NT2/D1 (cell line): Measurements from ENCODE around the gene SH2B3.

Experiments used
- DNase-seq: peaks from one replicate; pipeline ENCODE4 v3.0.0-alpha.2; 2011; ENCODE audit warnings: low read depth, low spot score
- H3K27me3 ChIP-seq: 2 replicates; pipeline ENCODE4 v1.6.0; 2011; ENCODE audit warnings: mild to moderate bottlenecking; ENCODE audit not compliant: insufficient read length, insufficient read depth
- H3K36me3 ChIP-seq: 2 replicates; pipeline ENCODE4 v1.6.1; 2011; ENCODE audit warnings: mild to moderate bottlenecking, low read length, mixed read lengths; ENCODE audit not compliant: insufficient read depth, insufficient read length
- H3K4me1 ChIP-seq: 2 replicates; pipeline ENCODE4 v1.5.1; 2011; ENCODE audit not compliant: insufficient read depth, insufficient read length
- H3K4me3 ChIP-seq: 2 replicates; pipeline ENCODE4 v1.5.1; 2011; ENCODE audit warnings: low read depth; ENCODE audit not compliant: insufficient read length
- H3K9ac ChIP-seq: 2 replicates; pipeline ENCODE4 v1.6.0; 2011; ENCODE audit warnings: low read depth; ENCODE audit not compliant: insufficient read length
- H3K9me3 ChIP-seq: 2 replicates; pipeline ENCODE4 v1.5.1; 2011; ENCODE audit warnings: mild to moderate bottlenecking, low read length; ENCODE audit not compliant: insufficient read depth
- SUZ12 ChIP-seq: IDR thresholded peaks from 2 replicates; pipeline ENCODE4 v1.6.1; 2011; ENCODE audit not compliant: insufficient read length, insufficient read depth; ENCODE audit errors: extremely low read depth
- YY1 ChIP-seq: IDR thresholded peaks from 2 replicates; pipeline ENCODE4 v1.6.1; 2011; ENCODE audit not compliant: insufficient read length, insufficient read depth
- ZNF274 ChIP-seq: IDR thresholded peaks from 2 replicates; pipeline ENCODE4 v1.6.1; 2011; ENCODE audit warnings: mild to moderate bottlenecking, low read depth, low read length

The SH2B3 gene

DNA sequence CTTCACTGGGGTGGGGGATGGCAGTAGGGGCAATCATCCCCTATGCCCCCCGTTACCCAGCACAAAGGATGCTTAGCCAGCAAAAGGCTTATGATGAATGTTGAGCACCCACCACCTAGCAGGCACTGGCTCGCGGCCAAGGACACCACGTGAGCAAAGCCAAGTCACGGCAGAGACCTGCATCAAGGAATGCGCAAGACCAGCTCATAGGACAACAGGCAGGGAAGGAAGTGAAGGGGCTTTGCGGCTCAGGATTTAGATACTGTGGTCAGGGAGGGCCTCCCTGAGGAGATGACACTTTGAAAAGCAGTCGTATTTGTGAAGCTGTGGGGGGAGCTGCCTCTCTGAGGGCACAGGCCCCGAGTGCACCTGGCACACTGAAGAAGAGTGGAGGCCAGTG is 32.8 kb downstream of the SH2B3 start:
- Histone ChIP-seq H3K9me3 (no peaks in the 10 kb centered on the region), H3K9ac (no peak overlapping the region), H3K27me3 (no peaks in the 10 kb centered on the region), H3K36me3 (peaks cover 40% of the 10 kb centered on the region), H3K4me1 (peaks cover 57% of the 10 kb centered on the region), H3K4me3 (no peak overlapping the region)
- TF ChIP-seq SUZ12 (no peak), ZNF274 (no peak), YY1 (no peak)
- DNase-seq: no peak

GRCh38 chr12:111439657-111440151 is 34.0 kb downstream of the SH2B3 start:
- Histone ChIP-seq H3K36me3 (peaks cover 50% of the 10 kb centered on the region), H3K4me1 (peaks cover 60% of the 10 kb centered on the region), H3K27me3 (no peaks in the 10 kb centered on the region), H3K9ac (no peak overlapping the region), H3K9me3 (no peaks in the 10 kb centered on the region), H3K4me3 (no peak overlapping the region)
- TF ChIP-seq ZNF274 (no peak), YY1 (no peak), SUZ12 (no peak)
- DNase-seq: no peak

DNA sequence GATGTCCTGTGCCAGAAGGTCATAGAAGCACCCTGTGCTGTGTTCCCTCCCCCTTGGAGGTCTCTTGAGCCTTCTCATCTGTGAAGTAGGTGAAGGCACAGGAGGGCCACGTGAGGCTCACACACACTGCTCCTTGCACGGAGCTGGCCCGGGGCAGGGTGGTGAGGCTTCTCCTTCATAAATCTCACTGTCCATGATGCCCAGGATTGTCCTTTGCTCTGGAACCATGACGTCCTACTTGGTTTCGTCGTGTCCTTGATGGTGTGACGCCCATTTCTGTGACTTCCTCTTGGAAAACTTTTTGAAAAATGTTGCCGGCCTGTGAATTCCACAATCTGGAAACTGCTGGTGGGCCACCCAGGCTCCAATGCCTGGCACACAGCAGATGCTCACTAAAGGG is 34.4 kb downstream of the SH2B3 start:
- no peak for DNase-seq
- Histone ChIP-seq H3K4me3 (no peak overlapping the region), H3K36me3 (peaks cover 53% of the 10 kb centered on the region), H3K4me1 (peaks cover 60% of the 10 kb centered on the region), H3K27me3 (no peaks in the 10 kb centered on the region), H3K9ac (no peak overlapping the region), H3K9me3 (no peaks in the 10 kb centered on the region)
- TF ChIP-seq ZNF274: no peak
- no peak for TF ChIP-seq YY1
- TF ChIP-seq SUZ12: no peak

DNA sequence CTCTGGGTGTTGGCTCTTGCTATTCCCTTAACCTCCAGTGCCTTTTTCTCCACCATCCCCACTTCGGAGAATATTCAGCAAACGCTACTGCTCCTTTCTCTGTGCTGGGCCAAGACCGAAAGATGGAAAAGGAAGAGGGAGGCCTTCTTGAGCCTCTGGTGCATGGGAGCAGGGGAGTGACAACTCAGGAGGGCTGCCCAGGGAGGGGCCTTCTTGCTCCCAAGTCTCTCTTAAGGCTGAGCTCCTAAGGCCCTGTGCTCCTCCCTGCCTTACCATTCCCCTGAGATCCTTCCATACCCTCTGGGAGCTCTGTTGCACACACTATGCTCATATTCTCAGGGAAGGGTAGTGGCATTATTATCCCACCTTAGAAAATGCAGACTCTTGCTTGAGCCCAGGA is 34.9 kb downstream of the SH2B3 start:
- Histone ChIP-seq H3K4me3 (no peak overlapping the region), H3K27me3 (no peaks in the 10 kb centered on the region), H3K9me3 (no peaks in the 10 kb centered on the region), H3K36me3 (peaks cover 57% of the 10 kb centered on the region), H3K4me1 (peaks cover 63% of the 10 kb centered on the region), H3K9ac (no peak overlapping the region)
- no peak for DNase-seq
- no peak for TF ChIP-seq SUZ12
- no peak for TF ChIP-seq ZNF274

DNA sequence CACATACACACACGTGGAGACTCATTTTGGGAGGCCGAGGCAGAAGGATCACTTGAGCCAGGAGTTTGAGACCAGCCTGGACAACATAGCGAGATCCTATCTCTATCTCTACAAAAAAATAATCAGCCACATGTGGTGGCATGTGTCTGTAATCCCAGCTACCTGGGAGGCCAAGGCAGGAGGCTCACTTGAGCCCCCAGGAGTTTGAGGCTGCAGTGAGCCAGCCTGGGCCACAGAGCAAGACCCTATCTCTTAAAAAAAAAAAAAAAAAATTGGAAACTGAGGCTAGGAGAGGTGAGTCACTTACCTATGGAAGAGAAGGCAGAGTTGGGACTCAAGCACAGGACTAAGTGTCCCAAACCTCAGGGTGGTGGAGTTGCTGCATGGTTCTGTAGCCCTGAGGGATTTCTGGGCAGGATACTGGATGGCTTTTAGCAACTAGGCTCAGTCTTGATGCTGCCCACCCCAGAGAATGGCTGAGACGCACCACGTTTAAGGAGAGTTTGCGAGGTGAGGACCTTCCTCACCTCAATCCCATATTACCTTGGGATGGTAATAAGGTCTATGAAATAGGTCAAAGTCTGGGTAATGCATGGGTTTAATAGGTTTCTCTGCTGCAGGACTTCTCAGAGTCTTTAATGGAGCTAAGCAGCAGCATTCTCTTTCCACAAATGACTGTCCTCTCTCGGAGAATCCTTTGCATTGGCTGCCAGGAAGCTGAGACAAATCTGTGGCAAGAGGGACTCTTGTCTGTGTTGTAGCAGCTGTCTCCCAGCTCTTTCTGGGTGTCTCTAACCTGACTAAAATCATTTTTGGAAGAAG is 35.6 kb downstream of the SH2B3 start:
- Histone ChIP-seq H3K36me3 (peaks cover 64% of the 10 kb centered on the region), H3K4me1 (peaks cover 62% of the 10 kb centered on the region), H3K27me3 (no peaks in the 10 kb centered on the region), H3K9me3 (no peaks in the 10 kb centered on the region), H3K4me3 (no peak overlapping the region), H3K9ac (no peak overlapping the region)
- DNase-seq: no peak
- TF ChIP-seq SUZ12: no peak
- TF ChIP-seq ZNF274: no peak

DNA sequence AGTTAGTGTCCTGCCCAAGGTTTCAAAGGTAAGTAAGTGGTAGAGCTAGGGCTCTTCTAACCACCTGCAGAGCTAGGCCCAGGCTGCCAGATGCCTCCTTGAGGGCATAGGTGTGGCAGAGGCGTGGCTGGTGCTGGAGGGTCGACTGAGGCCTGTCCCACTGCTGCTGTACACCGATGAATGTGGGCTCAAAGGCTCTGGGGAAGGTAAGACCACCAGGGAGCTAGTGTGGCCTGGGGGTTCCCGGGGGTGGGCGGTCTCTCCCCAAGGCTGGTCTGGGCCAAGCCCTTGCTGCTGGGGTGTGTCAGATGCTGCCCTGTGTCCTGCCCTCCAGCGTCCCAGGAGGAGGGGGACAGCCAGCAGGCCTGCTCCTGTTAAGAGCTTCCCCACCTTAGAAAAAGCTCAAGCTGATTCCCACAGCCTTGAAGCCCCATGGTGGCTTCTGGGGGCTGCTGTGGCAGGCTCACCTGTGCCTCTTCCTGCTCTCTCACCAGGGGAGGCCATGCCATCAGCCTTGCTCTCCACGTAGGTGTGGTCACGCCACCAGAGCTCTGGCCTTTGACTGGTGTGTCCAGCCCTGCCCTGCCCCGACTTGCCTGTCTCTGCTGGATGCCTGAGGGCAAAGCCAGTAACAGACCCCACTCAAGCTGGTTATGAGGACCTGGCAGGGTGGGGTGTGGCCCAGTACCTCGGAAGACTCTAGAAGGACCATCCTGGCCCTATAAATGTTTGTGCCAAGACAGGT is 36.8 kb downstream of the SH2B3 start:
- peaks cover 73% of the 10 kb centered on the region for H3K36me3 ChIP-seq
- no peak for DNase-seq
- H3K4me3 ChIP-seq: no peak overlapping the region
- peaks cover 57% of the 10 kb centered on the region for H3K4me1 ChIP-seq
- peak overlapping the region; percentile 17 for H3K9ac ChIP-seq
- no peak for TF ChIP-seq SUZ12
- no peak for TF ChIP-seq YY1
- no peak for TF ChIP-seq ZNF274
- H3K9me3 ChIP-seq: no peaks in the 10 kb centered on the region
- no peaks in the 10 kb centered on the region for H3K27me3 ChIP-seq

- Histone ChIP-seq H3K4me1 (peaks cover 53% of the 10 kb centered on the region), H3K27me3 (no peaks in the 10 kb centered on the region), H3K4me3 (no peak overlapping the region), H3K36me3 (peaks cover 79% of the 10 kb centered on the region), H3K9ac (no peak overlapping the region), H3K9me3 (no peaks in the 10 kb centered on the region)
- DNase-seq: no peak
- TF ChIP-seq SUZ12: no peak
- no peak for TF ChIP-seq YY1
Measured at GRCh38 chr12:111443086-111443485, 37.4 kb downstream of the SH2B3 start.
